Astrocyte of the cerebellum (primary cell): ENCODE data around the gene NEK11.
"Not testable (repeated sequence)": the region's sequence is repeated elsewhere in the genome, so short reads cannot be mapped to it uniquely, and the experiment has no call there.

Experiments used
- DNase-seq: peaks from one replicate; pipeline ENCODE4 v3.0.0-alpha.2; 2011; ENCODE audit warnings: low read depth
- H3K4me3 ChIP-seq: 2 replicates; pipeline ENCODE4 v1.5.1; 2011; ENCODE audit warnings: mild to moderate bottlenecking, low read depth, low read length, moderate library complexity
- CTCF ChIP-seq: IDR thresholded peaks from 2 replicates; pipeline ENCODE4 v1.5.1; 2012; ENCODE audit warnings: low read length, low read depth, moderate library complexity, mild to moderate bottlenecking; ENCODE audit errors: missing control alignments
- in situ Hi-C: cut with HindIII; loops from 2 replicates; pipeline ENCODE4 v1.10.0; 2017; ENCODE audit warnings: low sequenced_read_pairs

NEK11 gene

GRCh38 chr3:131326307-131326706, 299.6 kb downstream of the NEK11 start:
- H3K4me3 ChIP-seq, result no peak overlapping the region
- in situ Hi-C loops, result no loop called here
- DNase-seq, result no peak
- no peak for TF ChIP-seq CTCF

GRCh38 chr3:131328721-131329120, 302.0 kb downstream of the NEK11 start:
- TF ChIP-seq CTCF, result no peak
- no peak for DNase-seq
- in situ Hi-C loops, result no loop called here
- no peak overlapping the region for H3K4me3 ChIP-seq

GRCh38 chr3:131329774-131330173, 303.1 kb downstream of the NEK11 start:
- no peak for TF ChIP-seq CTCF
- no peak for DNase-seq
- in situ Hi-C loops, result no loop called here
- no peak overlapping the region for H3K4me3 ChIP-seq

- H3K4me3 ChIP-seq, DNase-seq, in situ Hi-C loops: not testable (repeated sequence)
Observed at GRCh38 chr3:131331456-131332085, 304.9 kb downstream of the NEK11 start.

GRCh38 chr3:131338948-131339640, 312.4 kb downstream of the NEK11 start:
- no peak for TF ChIP-seq CTCF
- DNase-seq, result no peak
- no peak overlapping the region for H3K4me3 ChIP-seq
- in situ Hi-C loops, result no loop called here

GRCh38 chr3:131341761-131342160, 315.1 kb downstream of the NEK11 start:
- in situ Hi-C loops, result no loop called here
- H3K4me3 ChIP-seq, result no peak overlapping the region
- no peak for DNase-seq
- no peak for TF ChIP-seq CTCF

GRCh38 chr3:131348911-131349310, 322.2 kb downstream of the NEK11 start:
- in situ Hi-C loops, result no loop called here
- no peak for DNase-seq
- H3K4me3 ChIP-seq, result no peak overlapping the region
- TF ChIP-seq CTCF, result no peak
